Ascending aorta (tissue), 2 donors: ENCODE results near the gene CD209. TPM values are rescaled to one million over a fixed set of nuclear protein-coding genes. Genes with fewer than 3 reads are reported as not detected.

Experiments used
- DNase-seq, 2 donors: peaks; one replicate each; pipeline ENCODE4 v3.0.0-alpha.2; 2019; ENCODE audit warnings: low spot score in 2 of 2
- H3K27ac ChIP-seq, 2 donors: fragments of 200-600 bp; sonication (generic); one replicate each; pipeline ENCODE4 v1.5.1; 2016 to 2017; ENCODE audit warnings: mild to moderate bottlenecking in 1 of 2
- H3K27me3 ChIP-seq: fragments of 200-600 bp; sonication (generic); one replicate; pipeline ENCODE4 v1.5.1; 2017
- H3K36me3 ChIP-seq, 2 donors: fragments of 200-600 bp; sonication (generic); one replicate each; pipeline ENCODE4 v1.5.1; 2016
- H3K4me1 ChIP-seq, 2 donors: fragments of 200-600 bp; sonication (generic); one replicate each; pipeline ENCODE4 v1.5.1; 2016 to 2017; ENCODE audit warnings: mild to moderate bottlenecking in 1 of 2
- H3K4me3 ChIP-seq, 2 donors: fragments of 200-600 bp; sonication (generic); one replicate each; pipeline ENCODE4 v1.5.1; 2016 to 2017; ENCODE audit warnings: mild to moderate bottlenecking in 1 of 2
- H3K9me3 ChIP-seq, 2 donors: fragments of 200-600 bp; sonication (generic); one replicate each; pipeline ENCODE4 v1.5.1; 2016
- intact Hi-C: fragments of 100-400 bp; cut with DNase I; formaldehyde crosslinking; loops from one replicate; pipeline ENCODE4 v1.15.1; 2023
- total RNA-seq: library from RNA; depleted of rRNA; stranded (reverse); fragments of >200 nt; gene quantifications from one replicate; pipeline ENCODE4 v1.1.0, GENCODE V29; 2016
- TF ChIP-seq, protein P1 (sequence below), 3 experiments: fragments of 200-600 bp in 2 of 3; fragments of 450-650 bp in 1 of 3; sonication (generic) in 2 of 3; IDR thresholded peaks; one replicate each; pipeline ENCODE4 v1.5.1; 2016 to 2019; ENCODE audit warnings: antibody characterized with exemption in 3 of 3, mild to moderate bottlenecking in 1 of 3, moderate library complexity in 1 of 3

Gene CD209
- total RNA-seq, 1 donor from 2014 or later: 12.6 TPM

DNA sequence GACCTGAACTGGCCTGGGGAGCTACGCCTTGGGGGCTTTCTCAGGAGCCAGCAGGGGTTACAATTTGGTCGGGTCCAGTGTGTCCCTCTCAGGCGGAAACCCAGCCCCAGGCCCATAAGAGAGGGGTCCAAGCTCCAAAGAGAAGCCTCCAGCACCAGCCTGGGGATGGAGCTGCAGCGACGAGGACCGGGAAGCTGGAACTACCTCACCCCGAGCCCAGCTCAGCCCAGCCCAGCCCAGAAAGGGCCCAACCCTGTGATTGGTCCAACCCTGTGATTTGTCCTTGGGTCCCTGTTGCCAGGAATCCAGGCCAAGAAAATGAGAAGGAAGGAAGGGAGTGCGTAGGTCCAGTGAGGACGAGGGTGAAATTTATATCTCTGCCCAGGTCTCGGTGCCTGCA, 39.8 kb upstream of the CD209 start:
- H3K36me3 ChIP-seq: no peaks in the 10 kb centered on the region
- TF ChIP-seq, protein P1, sequence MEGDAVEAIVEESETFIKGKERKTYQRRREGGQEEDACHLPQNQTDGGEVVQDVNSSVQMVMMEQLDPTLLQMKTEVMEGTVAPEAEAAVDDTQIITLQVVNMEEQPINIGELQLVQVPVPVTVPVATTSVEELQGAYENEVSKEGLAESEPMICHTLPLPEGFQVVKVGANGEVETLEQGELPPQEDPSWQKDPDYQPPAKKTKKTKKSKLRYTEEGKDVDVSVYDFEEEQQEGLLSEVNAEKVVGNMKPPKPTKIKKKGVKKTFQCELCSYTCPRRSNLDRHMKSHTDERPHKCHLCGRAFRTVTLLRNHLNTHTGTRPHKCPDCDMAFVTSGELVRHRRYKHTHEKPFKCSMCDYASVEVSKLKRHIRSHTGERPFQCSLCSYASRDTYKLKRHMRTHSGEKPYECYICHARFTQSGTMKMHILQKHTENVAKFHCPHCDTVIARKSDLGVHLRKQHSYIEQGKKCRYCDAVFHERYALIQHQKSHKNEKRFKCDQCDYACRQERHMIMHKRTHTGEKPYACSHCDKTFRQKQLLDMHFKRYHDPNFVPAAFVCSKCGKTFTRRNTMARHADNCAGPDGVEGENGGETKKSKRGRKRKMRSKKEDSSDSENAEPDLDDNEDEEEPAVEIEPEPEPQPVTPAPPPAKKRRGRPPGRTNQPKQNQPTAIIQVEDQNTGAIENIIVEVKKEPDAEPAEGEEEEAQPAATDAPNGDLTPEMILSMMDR (IDR thresholded peaks at IDR 0.05): no peak
- H3K9me3 ChIP-seq: no peaks in the 10 kb centered on the region
- intact Hi-C loops: no loop called here
- H3K27ac ChIP-seq: no peak overlapping the region
- no peaks in the 10 kb centered on the region for H3K4me1 ChIP-seq
- H3K27me3 ChIP-seq: peaks cover 10% of the 10 kb centered on the region
- no peak for DNase-seq
- peak overlapping the region in 1 of 2 donors; percentile 26 for H3K4me3 ChIP-seq

DNA sequence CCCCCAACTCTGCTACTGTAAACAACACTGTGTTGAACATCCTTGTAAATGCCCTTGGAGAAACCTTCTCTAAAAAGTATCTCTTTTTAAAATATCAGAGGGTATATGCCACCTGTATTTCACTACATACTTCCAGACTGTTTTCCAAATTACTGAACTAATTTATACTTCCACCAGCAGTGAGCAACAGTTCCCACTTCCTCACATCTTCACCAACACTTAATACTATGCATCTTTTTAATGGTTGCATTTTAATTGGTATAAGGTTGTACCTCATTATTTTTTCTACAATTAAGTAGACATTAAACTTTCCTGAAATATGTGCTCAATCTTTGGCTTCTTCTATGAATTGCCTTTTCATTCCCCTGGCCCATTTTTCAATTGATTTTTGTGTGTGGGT, 37.5 kb upstream of the CD209 start:
- intact Hi-C loops: no loop called here
- H3K36me3 ChIP-seq: no peaks in the 10 kb centered on the region
- no peak for DNase-seq
- H3K4me1 ChIP-seq: no peaks in the 10 kb centered on the region
- no peaks in the 10 kb centered on the region for H3K9me3 ChIP-seq
- peaks cover 10% of the 10 kb centered on the region for H3K27me3 ChIP-seq
- no peak overlapping the region for H3K27ac ChIP-seq
- no peak overlapping the region for H3K4me3 ChIP-seq
- TF ChIP-seq, protein P1 (IDR thresholded peaks at IDR 0.05): no peak

DNA sequence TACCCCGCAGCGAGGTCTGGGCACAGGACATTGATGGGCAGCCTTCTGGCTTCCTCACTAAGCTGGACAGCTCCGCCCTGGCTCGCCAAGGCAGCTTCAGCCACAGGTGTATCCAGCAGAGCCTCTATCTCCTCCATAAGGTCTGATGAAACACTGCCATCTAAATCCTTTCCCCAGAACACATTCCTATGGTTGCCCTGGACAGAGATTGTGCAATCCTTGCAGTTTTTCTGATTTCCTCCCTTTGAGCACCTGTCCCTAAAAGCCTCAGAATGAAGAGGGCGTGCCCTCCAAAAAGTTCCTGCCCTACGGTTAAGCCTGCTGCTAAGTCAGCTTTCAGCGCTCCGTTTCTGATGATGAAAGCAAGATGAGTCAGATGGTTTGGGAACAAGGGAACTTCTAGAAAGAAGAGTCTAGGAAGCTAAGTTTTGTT, 36.7 kb upstream of the CD209 start:
- no peak for DNase-seq
- TF ChIP-seq, protein P1 (IDR thresholded peaks at IDR 0.05): no peak
- Histone ChIP-seq H3K27ac (no peak overlapping the region), H3K4me3 (no peak overlapping the region), H3K36me3 (no peaks in the 10 kb centered on the region), H3K4me1 (no peaks in the 10 kb centered on the region), H3K9me3 (no peaks in the 10 kb centered on the region), H3K27me3 (peaks cover 2% of the 10 kb centered on the region)
- intact Hi-C loops: no loop called here

DNA sequence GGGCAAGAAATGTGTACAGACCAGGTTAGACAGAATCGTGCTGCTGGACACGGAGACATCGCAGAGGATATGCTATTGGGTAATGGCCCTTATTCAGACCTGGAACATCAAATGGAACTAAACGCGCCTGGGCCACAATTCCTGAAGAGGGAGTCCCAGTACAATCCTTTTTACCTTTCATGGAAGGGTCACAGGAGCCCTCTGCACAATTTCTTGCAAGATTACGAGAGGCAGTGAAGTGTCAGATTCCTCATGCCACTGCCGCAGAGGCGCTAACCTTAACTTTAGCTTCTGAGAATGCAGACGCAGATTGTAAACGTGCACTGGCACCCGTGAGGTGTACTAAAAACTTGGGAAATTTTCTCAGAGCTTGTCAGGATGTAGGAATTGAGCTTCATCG, 33.8 kb upstream of the CD209 start:
- H3K36me3 ChIP-seq: no peaks in the 10 kb centered on the region
- H3K4me3 ChIP-seq: no peak overlapping the region
- H3K9me3 ChIP-seq: no peaks in the 10 kb centered on the region
- TF ChIP-seq, protein P1 (IDR thresholded peaks at IDR 0.05): no peak
- DNase-seq: no peak
- no peak overlapping the region for H3K27ac ChIP-seq
- H3K27me3 ChIP-seq: no peaks in the 10 kb centered on the region
- no peaks in the 10 kb centered on the region for H3K4me1 ChIP-seq
- intact Hi-C loops: no loop called here

DNA sequence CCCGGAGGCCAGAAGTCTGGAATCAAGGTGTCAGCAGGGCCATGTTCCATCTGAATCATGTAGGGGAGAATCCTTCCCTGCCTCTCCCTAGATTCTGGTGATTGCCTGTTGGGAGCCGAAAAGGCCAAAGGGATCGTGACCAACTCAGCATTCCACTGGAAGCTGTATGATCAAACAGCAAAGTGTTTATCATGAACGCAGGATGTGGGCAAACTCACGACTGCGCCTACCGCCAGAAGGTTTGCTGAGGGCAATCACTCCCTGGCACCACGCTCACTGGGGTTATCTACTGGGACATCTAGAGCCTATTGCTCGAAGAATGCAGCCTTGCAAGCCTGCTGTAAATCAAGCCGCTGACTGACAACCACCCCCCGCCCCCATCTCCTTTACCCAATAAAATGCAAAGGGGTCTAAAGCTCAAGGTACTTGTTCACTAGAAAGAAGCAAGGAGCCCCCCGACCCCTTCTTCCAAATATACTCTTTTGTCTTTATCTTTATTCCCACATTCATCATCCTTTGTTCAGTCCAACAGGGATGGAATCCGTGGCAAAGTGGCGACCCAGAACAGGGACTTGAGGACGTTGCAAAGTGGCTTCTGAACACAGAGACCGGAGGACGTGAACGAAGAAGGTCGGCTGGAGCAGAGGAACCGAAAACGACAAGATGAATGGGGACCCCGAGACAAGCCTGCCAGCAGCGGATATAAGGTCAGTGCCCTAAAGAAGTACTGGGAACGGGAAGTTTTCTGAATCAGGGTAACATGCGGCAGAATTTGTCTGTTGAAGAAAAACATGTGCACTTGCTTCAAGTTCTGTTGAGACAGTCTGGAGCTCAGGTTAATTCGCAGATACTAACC, 32.5 kb upstream of the CD209 start:
- no peak overlapping the region for H3K4me3 ChIP-seq
- no peaks in the 10 kb centered on the region for H3K27me3 ChIP-seq
- TF ChIP-seq, protein P1 (IDR thresholded peaks at IDR 0.05): no peak
- no peaks in the 10 kb centered on the region for H3K4me1 ChIP-seq
- H3K36me3 ChIP-seq: no peaks in the 10 kb centered on the region
- no peak overlapping the region for H3K27ac ChIP-seq
- intact Hi-C loops: no loop called here
- H3K9me3 ChIP-seq: no peaks in the 10 kb centered on the region
- DNase-seq: no peak
